ENCODE measurements around the gene CAMTA1.

The CAMTA1 gene

DNA sequence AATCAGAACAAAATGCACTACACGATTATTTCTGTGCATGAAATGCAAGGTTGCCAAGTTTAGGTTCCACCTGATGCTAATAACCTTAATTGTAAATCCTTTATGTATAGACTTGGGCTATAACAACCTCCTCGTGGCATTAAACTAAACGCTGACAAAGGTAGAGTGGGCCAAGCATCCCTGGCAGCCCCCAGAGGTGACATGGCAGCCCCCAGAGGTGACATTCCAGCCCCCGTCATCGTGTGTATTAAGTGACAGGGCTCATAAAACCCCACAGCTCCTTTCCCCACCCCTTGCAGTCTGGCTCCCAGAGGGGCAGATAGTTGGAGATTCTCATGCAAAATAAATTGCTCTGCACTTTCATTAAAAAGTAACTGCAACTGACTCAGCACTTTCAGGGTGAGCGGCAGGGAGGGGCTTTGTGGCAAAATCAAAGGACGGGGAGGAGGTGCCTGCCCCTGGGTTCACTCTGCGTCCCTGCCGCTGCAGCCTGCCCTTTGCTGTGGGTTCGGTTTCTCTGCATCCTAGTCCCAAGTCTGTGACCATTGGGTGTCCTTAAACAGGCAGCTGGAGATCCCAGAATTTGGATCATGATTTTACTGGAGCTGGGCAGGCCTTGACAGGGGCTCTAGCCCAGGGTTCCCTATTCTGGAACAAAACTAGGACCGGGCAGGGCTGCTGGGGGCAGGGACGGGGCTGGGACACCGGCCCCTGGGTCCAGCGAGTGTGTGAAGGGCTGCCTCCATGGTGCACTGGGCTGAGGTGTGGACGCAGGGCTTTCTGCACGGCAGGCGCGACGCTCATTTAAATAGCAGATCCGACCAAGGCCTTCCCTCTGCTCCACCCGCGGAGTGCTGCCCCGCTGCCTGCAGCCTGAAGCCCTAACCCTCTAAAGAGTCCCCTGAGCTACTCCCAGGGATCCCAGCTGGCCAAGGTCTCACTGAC, 751.0 kb downstream of the CAMTA1 start:
- Mint-ChIP-seq H3K4me3 (no peak overlapping the region), H3K9me3 (no peaks in the 10 kb centered on the region), H3K27me3 (peaks cover 37% of the 10 kb centered on the region), H3K27ac (no peak overlapping the region), H3K36me3 (no peaks in the 10 kb centered on the region), H3K4me1 (no peaks in the 10 kb centered on the region)
- ATAC-seq = no peak

DNA sequence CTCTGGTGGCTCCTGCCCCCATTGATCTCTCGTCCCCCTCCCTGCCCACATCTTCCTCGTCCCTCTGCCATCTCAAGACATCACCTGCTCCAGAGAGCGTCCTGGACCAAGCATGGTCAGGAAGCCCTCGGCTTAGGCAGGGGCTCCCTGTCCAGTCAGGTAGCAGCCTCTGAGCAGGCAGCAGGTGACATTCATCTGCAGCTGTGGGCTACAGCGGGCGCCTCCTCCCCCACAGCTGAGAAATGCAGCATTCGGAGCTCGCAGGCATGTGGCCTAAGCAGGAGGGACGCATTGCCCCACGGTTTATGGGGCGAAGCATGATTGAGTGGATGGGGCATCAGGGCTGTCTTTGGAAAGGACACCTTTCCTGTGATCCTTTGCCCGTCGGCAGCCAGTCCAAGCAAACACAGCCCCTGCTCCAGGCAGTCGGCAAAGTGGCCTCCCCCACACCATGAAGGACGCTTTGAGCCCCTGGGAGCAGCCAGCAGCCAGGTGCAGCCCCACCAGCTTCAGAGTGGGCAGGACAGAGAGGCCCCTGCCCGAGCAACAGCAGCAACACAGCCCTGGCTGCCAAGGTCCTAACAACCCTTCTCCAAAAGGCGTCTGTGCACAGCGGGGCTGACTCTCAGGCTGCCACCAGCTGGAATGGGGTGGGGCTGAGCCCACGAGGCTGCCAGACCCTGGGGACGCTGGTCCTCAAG, 751.8 kb downstream of the CAMTA1 start:
- Mint-ChIP-seq H3K36me3 (no peaks in the 10 kb centered on the region), H3K4me1 (no peaks in the 10 kb centered on the region), H3K9me3 (no peaks in the 10 kb centered on the region), H3K27me3 (peaks cover 37% of the 10 kb centered on the region), H3K27ac (no peak overlapping the region), H3K4me3 (no peak overlapping the region)
- ATAC-seq = no peak

DNA sequence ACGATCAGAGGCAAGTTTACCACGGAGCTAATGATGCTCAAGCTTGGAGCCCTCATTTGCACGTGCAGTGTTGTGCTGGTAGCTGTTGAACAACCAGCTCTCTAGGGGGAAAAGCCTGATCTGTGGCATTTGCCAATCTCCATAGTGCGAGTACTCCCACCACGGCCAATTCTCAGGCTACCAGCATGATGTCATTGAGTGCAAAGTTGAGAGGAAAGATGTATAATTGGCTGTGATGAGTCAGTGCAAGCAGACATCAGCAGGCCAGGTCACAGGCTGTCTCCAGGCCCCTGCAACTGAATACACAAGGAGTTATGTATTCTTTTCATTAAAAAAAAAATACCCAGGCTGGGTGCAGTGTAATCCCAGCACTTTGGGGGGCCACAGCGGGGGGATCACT, 752.8 kb downstream of the CAMTA1 start:
- Mint-ChIP-seq H3K4me1 (no peaks in the 10 kb centered on the region), H3K27ac (no peak overlapping the region), H3K36me3 (no peaks in the 10 kb centered on the region), H3K9me3 (no peaks in the 10 kb centered on the region), H3K4me3 (no peak overlapping the region), H3K27me3 (peaks cover 28% of the 10 kb centered on the region)
- ATAC-seq = no peak

DNA sequence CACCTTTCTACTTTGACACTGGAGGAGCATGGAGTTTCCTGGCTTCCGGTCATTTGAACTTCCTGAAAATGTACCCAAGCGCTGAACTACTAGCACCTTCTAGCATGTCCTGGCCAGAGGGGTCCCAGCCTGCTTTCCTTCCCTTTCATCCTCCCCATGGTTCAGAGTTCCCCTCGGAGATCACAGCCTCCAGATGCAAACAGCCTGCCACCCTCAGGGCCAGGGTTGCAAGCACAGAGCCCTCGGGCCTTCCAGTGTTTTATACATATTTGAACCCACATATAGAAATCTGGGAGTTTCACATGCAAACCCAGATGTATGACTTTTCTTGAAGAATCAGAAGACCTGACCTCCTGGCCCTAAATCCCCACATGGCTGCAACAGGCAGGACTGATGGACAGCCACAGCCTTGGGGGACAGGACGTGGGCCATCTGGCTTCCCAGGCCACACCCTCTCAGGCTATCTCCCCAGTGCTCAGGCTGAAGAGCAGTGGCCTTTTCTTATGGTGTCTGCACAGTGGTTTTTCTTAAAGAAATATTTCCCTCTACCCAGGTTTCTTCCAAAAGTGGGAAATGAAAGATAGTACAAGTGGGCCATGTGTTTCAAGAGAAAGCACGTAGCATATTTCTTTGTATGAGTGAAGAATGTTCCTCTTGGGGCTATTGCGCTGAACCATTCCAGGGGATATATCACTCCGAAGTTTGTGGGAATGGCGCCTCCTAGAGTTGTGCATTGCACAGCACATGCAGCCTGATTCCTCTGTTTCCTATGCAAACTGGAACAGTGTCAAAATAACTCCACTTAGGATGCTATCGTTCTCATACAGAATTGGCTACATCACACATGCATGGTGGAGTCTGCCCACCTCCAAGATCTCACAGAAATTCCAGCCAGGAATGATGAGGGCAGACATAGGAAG, 753.9 kb downstream of the CAMTA1 start:
- Mint-ChIP-seq H3K36me3 (no peaks in the 10 kb centered on the region), H3K4me3 (no peak overlapping the region), H3K4me1 (no peaks in the 10 kb centered on the region), H3K27me3 (peaks cover 19% of the 10 kb centered on the region), H3K9me3 (no peaks in the 10 kb centered on the region), H3K27ac (no peak overlapping the region)
- no peak for ATAC-seq

DNA sequence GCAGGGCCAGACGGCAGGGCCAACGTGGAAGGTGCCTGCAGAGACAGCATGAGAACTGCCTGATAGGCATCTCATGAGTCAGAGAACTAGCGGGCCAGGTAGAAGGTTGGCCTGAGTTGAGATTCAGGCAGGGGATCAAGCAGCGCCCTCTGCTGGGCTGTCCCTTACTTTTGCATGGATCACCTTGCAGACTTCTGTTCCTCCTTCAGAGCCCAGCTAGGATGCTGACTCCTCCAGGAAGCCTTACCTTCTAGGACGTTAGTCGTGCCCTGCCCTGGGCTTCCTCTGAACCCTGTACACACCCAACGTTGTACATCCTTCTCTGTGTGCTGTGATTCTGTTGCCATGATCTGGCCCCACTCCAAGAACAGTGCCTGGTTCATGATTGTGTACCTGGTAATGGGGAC, 754.5 kb downstream of the CAMTA1 start:
- Mint-ChIP-seq H3K9me3 (no peaks in the 10 kb centered on the region), H3K4me3 (no peak overlapping the region), H3K36me3 (no peaks in the 10 kb centered on the region), H3K27ac (no peak overlapping the region), H3K4me1 (no peaks in the 10 kb centered on the region), H3K27me3 (peaks cover 13% of the 10 kb centered on the region)
- ATAC-seq = no peak

DNA sequence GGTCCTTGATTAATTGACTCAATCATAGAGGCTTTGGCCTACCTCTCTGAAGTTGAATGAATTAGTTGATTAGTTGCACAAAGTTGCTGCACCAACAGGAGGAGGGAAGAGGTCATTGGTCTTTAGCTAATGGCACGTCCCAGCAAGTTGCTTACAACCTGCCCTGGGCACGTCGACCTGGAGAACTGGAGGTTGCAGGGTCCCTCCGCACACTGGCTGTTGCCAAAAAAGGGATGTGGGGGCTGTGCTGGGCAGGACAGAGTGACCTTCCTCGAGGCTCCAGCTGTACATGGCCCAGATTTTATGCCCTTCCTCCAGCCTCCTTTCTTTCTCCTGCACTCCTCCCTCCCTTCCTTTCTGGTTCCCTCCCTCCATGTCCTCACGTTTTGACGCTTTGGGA, 755.6 kb downstream of the CAMTA1 start:
- H3K27ac Mint-ChIP-seq = no peak overlapping the region
- no peaks in the 10 kb centered on the region for H3K36me3 Mint-ChIP-seq
- H3K4me3 Mint-ChIP-seq = no peak overlapping the region
- H3K4me1 Mint-ChIP-seq = no peaks in the 10 kb centered on the region
- H3K9me3 Mint-ChIP-seq = no peaks in the 10 kb centered on the region
- no peak for ATAC-seq
- H3K27me3 Mint-ChIP-seq = peaks cover 7% of the 10 kb centered on the region

DNA sequence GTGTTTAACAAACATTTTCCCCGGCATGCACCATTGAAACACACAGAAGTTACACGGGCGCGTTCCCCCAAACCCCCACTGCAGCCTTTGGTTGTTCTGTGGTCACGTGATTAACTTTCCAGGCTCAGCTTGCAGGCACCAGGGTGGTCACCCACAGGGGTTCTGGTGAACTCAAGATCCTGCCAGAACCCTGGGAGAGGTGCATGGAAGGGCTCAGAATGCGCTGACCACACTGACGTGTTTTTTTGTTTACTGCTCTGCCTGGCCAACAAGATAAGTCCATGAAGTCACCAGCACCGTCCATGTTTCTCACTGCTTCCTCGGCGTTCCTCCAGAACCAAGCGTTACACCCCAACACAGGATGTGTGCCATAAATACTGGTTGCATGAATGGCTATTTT, 756.4 kb downstream of the CAMTA1 start:
- ATAC-seq = no peak
- H3K4me3 Mint-ChIP-seq = no peak overlapping the region
- no peaks in the 10 kb centered on the region for H3K4me1 Mint-ChIP-seq
- H3K9me3 Mint-ChIP-seq = no peaks in the 10 kb centered on the region
- no peaks in the 10 kb centered on the region for H3K36me3 Mint-ChIP-seq
- no peak overlapping the region for H3K27ac Mint-ChIP-seq
- peaks cover 5% of the 10 kb centered on the region for H3K27me3 Mint-ChIP-seq

DNA sequence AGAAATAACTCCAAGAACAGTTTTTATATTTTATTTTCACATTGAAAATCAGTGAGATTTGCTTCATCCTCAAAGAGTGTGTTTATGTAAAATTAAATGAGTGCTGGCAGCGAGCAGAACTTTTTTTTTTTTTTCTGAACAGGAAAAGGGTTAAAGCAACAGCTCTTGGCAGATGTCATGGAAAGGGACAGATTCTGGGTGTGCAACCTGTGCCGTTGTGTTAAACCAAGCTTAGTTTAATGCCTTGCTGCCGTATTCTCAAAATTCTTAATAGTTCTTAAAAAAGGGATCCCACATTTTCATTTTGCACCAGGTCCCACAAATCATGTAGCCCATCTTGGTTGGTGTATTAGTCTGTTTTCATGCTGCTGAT, 758.5 kb downstream of the CAMTA1 start:
- Mint-ChIP-seq H3K9me3 (no peaks in the 10 kb centered on the region), H3K4me3 (no peak overlapping the region), H3K4me1 (peaks cover 3% of the 10 kb centered on the region), H3K27me3 (peaks cover 13% of the 10 kb centered on the region), H3K27ac (no peak overlapping the region), H3K36me3 (no peaks in the 10 kb centered on the region)
- ATAC-seq = no peak

DNA sequence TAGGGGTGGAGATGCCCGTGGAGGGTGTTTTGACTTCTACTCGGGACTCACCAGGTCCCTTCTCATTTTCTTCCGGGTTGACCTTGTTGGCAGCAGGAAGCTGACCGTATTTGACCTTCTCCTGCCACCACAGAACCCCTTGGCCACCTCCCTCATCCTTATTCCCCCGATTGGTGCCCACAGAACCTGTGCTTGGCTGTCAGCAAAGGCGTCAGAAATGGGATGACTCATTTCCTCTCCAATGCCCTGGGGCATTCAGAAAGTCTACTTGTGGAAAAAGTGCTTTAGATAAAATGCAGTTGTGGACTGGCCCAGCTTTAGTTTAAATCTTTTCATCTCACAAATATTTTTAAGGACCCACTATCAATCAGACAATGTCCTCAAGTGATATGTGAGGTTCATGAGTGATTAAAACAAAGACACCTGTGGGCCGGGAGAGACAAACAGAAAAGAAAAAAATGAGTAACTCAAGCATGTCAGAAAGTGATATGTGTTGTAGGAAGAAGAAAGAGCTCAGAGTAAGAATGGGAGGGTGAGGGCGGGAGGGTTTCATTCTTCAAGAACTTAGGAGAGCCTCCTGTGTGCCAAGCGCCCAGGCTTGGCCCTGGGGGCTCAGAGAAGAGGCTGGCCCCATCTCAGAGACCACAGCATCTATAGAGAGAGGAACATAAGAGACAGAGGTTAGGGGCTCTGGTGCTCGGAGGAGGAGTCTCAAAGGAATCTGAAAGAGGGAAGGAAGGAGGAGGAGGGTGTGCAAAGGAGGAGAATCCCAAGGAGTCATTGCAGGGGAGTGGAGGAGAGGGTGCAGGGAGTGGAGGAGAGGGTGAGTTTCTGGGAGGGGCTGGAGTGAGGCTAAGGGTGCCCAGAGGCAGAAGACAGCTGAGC, 764.3 kb downstream of the CAMTA1 start:
- H3K4me3 Mint-ChIP-seq = no peak overlapping the region
- peak; percentile 68 for ATAC-seq
- H3K27ac Mint-ChIP-seq = peak overlapping the region; percentile 67
- H3K4me1 Mint-ChIP-seq = peaks cover 13% of the 10 kb centered on the region
- peaks cover 41% of the 10 kb centered on the region for H3K27me3 Mint-ChIP-seq
- peaks cover 3% of the 10 kb centered on the region for H3K9me3 Mint-ChIP-seq
- H3K36me3 Mint-ChIP-seq = no peaks in the 10 kb centered on the region

DNA sequence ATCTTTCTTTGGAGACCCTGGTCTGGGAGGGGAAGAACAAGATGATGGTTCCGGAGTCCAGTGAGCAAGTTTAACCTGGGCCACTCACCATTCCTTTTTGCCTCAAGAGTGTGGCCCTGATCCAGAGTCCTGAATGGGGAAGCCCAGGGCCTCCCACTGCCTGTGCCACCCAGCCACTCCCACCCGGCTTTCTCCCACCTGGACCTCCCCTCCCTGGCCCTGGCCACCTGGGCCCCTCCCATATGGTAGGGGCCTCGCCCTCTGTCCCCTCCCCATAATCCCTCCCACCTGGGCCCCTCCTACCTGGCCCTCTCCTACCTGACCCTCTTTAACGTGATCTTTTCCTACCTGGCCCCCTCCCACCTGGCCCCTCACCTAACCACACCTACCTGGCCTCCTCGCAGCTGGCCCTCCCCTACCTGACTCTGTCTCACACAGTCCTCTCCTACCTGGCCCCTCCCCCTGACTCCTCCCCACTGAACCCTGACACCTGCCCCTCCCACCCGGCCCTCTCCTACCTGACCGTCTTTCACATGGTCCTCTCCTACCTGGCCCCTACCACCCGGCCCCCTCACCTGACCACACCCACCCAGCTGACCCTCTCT, 765.1 kb downstream of the CAMTA1 start:
- ATAC-seq = peak; percentile 14
- peaks cover 3% of the 10 kb centered on the region for H3K9me3 Mint-ChIP-seq
- peaks cover 13% of the 10 kb centered on the region for H3K4me1 Mint-ChIP-seq
- H3K27me3 Mint-ChIP-seq = peaks cover 42% of the 10 kb centered on the region
- no peak overlapping the region for H3K4me3 Mint-ChIP-seq
- H3K36me3 Mint-ChIP-seq = no peaks in the 10 kb centered on the region
- H3K27ac Mint-ChIP-seq = peak overlapping the region; percentile 67

DNA sequence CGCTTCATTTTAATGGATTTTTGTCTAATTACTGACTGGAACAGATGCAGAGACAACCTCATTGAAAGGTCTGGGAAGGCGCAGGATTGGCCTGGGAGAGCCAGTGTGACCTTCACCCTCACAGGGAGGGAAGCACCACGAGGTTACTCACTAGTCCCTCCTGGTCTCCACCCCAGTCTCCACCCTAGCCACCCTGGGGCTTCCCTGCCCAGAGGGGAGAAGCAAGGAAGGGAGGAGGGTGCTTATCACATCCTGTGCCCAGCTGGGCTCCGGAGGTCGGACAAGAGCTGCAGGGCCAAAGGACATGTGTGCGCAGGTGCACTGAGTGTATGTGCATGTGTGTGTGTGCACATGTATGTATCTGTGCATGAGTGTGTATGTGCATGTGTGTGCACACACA, 765.7 kb downstream of the CAMTA1 start:
- no peak for ATAC-seq
- Mint-ChIP-seq H3K27ac (no peak overlapping the region), H3K9me3 (peaks cover 3% of the 10 kb centered on the region), H3K4me1 (peaks cover 13% of the 10 kb centered on the region), H3K36me3 (no peaks in the 10 kb centered on the region), H3K4me3 (no peak overlapping the region), H3K27me3 (peaks cover 49% of the 10 kb centered on the region)

DNA sequence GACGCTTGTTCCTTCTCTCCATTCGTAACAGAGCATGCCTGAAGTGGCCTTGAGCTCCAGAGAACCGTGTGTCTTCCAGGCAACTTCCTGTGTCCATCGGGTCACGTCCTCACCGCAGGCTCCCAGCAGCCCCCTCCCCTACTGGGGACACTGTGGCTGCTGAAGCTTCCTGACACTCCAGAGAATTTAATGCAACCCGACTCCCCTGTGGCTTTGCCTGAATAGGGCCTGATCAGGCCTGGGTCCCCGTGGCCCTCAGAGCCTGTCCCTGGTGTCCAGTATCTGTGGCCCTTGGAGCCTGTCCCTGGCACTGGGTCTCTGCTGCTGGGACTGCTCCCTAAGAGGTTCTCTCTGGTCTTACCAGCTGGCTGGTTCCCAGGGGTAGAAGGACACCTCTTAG, 766.2 kb downstream of the CAMTA1 start:
- ATAC-seq = no peak
- Mint-ChIP-seq H3K27me3 (peaks cover 49% of the 10 kb centered on the region), H3K36me3 (no peaks in the 10 kb centered on the region), H3K4me3 (no peak overlapping the region), H3K27ac (no peak overlapping the region), H3K4me1 (peaks cover 13% of the 10 kb centered on the region), H3K9me3 (peaks cover 3% of the 10 kb centered on the region)

DNA sequence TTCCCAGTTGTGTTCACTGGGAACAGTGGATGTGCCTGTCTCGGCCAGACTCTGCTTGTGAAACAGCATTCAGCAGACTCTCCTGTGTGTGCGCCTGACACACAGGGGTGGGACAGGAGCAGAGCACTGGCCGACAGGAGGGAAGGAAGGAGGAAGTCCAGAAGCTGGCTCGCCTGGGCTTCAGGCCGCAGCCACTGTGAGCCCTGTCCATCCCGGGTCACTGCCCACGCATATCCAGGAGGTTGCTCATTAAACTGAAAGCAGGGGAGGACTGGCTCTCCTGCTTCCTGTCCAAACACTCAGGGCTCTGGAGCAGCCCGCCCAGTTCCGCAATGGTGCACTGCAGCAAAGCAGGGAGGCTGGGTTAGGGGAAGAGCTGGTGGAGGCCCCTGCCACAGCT, 767.1 kb downstream of the CAMTA1 start:
- Mint-ChIP-seq H3K27ac (no peak overlapping the region), H3K27me3 (peaks cover 49% of the 10 kb centered on the region), H3K4me3 (no peak overlapping the region), H3K36me3 (no peaks in the 10 kb centered on the region), H3K4me1 (peaks cover 13% of the 10 kb centered on the region), H3K9me3 (peaks cover 3% of the 10 kb centered on the region)
- ATAC-seq = no peak

DNA sequence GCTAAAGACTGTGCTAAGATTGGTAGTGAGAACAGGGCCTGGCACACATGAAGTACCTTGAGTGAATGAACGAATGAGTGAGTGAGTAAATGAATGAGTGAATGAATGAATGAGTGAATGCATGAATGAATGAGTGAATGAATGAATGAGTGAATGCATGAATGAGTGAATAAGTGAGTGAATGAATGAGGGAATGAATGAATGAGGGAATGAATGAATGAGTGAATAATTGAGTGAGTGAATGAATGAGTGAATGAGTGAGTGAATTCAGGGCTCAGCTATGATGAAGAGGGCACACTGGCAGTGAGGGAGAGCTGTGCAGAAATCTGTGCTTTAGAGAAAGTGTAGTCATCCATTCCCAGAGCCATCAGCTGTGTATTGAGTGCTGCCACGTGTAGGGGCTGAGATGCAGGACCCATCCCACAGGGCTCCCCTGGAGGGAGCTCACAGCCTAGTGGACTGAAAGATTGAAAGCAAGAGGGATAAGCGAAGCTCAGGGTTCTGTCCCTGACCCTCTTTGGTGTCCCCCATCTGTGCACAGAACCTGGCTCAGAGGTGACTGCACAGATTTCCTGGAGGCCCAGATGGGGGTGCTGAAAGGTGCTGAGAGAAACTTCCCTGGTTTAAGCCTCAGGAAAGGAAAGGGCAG, 767.9 kb downstream of the CAMTA1 start:
- Mint-ChIP-seq H3K9me3 (peaks cover 3% of the 10 kb centered on the region), H3K4me1 (peaks cover 13% of the 10 kb centered on the region), H3K27me3 (peaks cover 42% of the 10 kb centered on the region), H3K4me3 (no peak overlapping the region), H3K36me3 (no peaks in the 10 kb centered on the region), H3K27ac (no peak overlapping the region)
- ATAC-seq = no peak
